ENCODE results near the gene AOPEP. TPM values are rescaled to one million over a fixed set of nuclear protein-coding genes. Genes with fewer than 3 reads are reported as not detected.

Gene AOPEP
- total and polyA plus RNA-seq, 9 of the 15 experiments (the other 6 are each of a cell fraction or from before 2014, with no cell fraction given), result 4.5 to 19.3 (median 13.5) TPM

GRCh38 chr9:94904806-94905205, 178.3 kb downstream of the AOPEP start:
- ChIA-PET POLR2A (no interaction called here), CTCF (ENCODE audit: low intra/inter-chr PET ratio) (no interaction called here)
- Histone ChIP-seq H3K9ac (ENCODE audit: insufficient read depth in 1 of 2, low read depth in 2 of 2, low read length in 2 of 2) (no peak overlapping the region), H3K9me3 (replicated peaks; ENCODE audit: control insufficient read depth, insufficient read depth, low read depth, low read length) (no peaks in the 10 kb centered on the region), H4K20me1 (replicated peaks; ENCODE audit: control insufficient read depth, insufficient read depth, low read length) (no peaks in the 10 kb centered on the region), H3K9me1 (ENCODE audit: control insufficient read depth, insufficient read depth, low read length) (no peaks in the 10 kb centered on the region), H3K4me3 (no peak overlapping the region), H3K36me3 (ENCODE audit: control insufficient read depth, insufficient read depth, low read length) (no peaks in the 10 kb centered on the region), H3K79me2 (ENCODE audit: control insufficient read depth, insufficient read depth, low read length) (no peaks in the 10 kb centered on the region), H3K27me3 (ENCODE audit: control insufficient read depth in 2 of 2, insufficient read depth in 2 of 2, low read length in 2 of 2) (no peaks in the 10 kb centered on the region), H2AFZ (ENCODE audit: low read depth, low read length) (no peak overlapping the region), H3K4me2 (ENCODE audit: insufficient read depth, low read length) (no peak overlapping the region), H3K27ac (ENCODE audit: extremely low read depth, low read depth, low read length) (no peak overlapping the region), H3K4me1 (replicated peaks in 1 of 2; ENCODE audit: control insufficient read depth in 2 of 2, insufficient read depth in 2 of 2, low read length in 2 of 2) (peaks cover 0 to 7% of the 10 kb centered on the region in 2 experiments; a peak in 3 of 5 replicates)
- BruUV-seq (replicated peaks), result no TSS peak
- DNase-seq (ENCODE audit: extremely low read depth in 1 of 4, low spot score in 3 of 4), result no peak
- in situ Hi-C loops (cut with MboI) (no loop called here), intact Hi-C loops (cut with micrococcal nuclease) (no loop called here)
- TF ChIP-seq, protein P1, sequence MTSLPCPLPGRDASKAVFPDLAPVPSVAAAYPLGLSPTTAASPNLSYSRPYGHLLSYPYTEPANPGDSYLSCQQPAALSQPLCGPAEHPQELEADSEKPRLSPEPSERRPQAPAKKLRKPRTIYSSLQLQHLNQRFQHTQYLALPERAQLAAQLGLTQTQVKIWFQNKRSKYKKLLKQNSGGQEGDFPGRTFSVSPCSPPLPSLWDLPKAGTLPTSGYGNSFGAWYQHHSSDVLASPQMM (CRISPR knock-in tag; IDR thresholded peaks at IDR 0.05), result no peak
- TF ChIP-seq KHSRP (IDR thresholded peaks at IDR 0.05), result no peak
- TF ChIP-seq CBFA2T2 (conservative IDR thresholded peaks at IDR 0.05), result no peak
- no peak for TF ChIP-seq PHF20 (IDR thresholded peaks at IDR 0.05; ENCODE audit: partially characterized antibody)
- TF ChIP-seq ZNF740 (CRISPR knock-in tag; IDR thresholded peaks at IDR 0.05), result no peak
- TF ChIP-seq ZNF740 (tag; IDR thresholded peaks at IDR 0.05), result no peak
- TF ChIP-seq HOXB6 (CRISPR knock-in tag; IDR thresholded peaks at IDR 0.05; ENCODE audit: borderline replicate concordance), result no peak
- no peak for TF ChIP-seq POLR2G (IDR thresholded peaks at IDR 0.05; ENCODE audit: low read depth, low read length)
- TF ChIP-seq DDX20 (tag; IDR thresholded peaks at IDR 0.05; ENCODE audit: low read depth), result no peak
- TF ChIP-seq CTBP1 (IDR thresholded peaks at IDR 0.05; ENCODE audit: borderline replicate concordance), result no peak
- no peak for TF ChIP-seq TEAD1 (CRISPR knock-in tag; IDR thresholded peaks at IDR 0.05)
- TF ChIP-seq PHB2 (IDR thresholded peaks at IDR 0.05; ENCODE audit: low read depth), result no peak
- TF ChIP-seq NFRKB (IDR thresholded peaks at IDR 0.05; ENCODE audit: low read depth), result no peak
- TF ChIP-seq ESRRB (CRISPR knock-in tag; IDR thresholded peaks at IDR 0.05; ENCODE audit: borderline replicate concordance), result no peak
- TF ChIP-seq GTF2E2 (tag; IDR thresholded peaks at IDR 0.05), result no peak
- no peak for TF ChIP-seq BCL6 (CRISPR knock-in tag; IDR thresholded peaks at IDR 0.05)
- TF ChIP-seq RBBP5 (IDR thresholded peaks at IDR 0.05; ENCODE audit: borderline replicate concordance, insufficient read depth, low read length, poor library complexity, severe bottlenecking), result no peak
- TF ChIP-seq, protein P2, sequence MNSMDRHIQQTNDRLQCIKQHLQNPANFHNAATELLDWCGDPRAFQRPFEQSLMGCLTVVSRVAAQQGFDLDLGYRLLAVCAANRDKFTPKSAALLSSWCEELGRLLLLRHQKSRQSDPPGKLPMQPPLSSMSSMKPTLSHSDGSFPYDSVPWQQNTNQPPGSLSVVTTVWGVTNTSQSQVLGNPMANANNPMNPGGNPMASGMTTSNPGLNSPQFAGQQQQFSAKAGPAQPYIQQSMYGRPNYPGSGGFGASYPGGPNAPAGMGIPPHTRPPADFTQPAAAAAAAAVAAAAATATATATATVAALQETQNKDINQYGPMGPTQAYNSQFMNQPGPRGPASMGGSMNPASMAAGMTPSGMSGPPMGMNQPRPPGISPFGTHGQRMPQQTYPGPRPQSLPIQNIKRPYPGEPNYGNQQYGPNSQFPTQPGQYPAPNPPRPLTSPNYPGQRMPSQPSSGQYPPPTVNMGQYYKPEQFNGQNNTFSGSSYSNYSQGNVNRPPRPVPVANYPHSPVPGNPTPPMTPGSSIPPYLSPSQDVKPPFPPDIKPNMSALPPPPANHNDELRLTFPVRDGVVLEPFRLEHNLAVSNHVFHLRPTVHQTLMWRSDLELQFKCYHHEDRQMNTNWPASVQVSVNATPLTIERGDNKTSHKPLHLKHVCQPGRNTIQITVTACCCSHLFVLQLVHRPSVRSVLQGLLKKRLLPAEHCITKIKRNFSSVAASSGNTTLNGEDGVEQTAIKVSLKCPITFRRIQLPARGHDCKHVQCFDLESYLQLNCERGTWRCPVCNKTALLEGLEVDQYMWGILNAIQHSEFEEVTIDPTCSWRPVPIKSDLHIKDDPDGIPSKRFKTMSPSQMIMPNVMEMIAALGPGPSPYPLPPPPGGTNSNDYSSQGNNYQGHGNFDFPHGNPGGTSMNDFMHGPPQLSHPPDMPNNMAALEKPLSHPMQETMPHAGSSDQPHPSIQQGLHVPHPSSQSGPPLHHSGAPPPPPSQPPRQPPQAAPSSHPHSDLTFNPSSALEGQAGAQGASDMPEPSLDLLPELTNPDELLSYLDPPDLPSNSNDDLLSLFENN (IDR thresholded peaks at IDR 0.05; ENCODE audit: low read depth in 2 of 2, low read length in 2 of 2), result no peak
- ATAC-seq, result no peak
- no peak for FAIRE-seq
- 38% methylated on average over 3 of the region's 3 CpGs for WGBS (ENCODE audit: insufficient coverage, low coverage, missing lambda C conversion rate)

Measured in K562 (cell line).